CD4-positive, alpha-beta T cell treated with Interleukin-17A for 4 hours (primary cell): ENCODE measurements around the gene KIAA2012.
"Not testable (repeated sequence)": the region's sequence is repeated elsewhere in the genome, so short reads cannot be mapped to it uniquely, and the experiment has no call there.

ENCODE experiments used
- DNase-seq: peaks from one replicate; pipeline ENCODE4 v3.0.0-alpha.2; 2020; ENCODE audit warnings: mixed read lengths

Gene KIAA2012

GRCh38 chr2:202201220-202202160, 128.4 kb downstream of the KIAA2012 start:
- no peak for DNase-seq

GRCh38 chr2:202203348-202203747, 130.3 kb downstream of the KIAA2012 start:
- no peak for DNase-seq

DNA sequence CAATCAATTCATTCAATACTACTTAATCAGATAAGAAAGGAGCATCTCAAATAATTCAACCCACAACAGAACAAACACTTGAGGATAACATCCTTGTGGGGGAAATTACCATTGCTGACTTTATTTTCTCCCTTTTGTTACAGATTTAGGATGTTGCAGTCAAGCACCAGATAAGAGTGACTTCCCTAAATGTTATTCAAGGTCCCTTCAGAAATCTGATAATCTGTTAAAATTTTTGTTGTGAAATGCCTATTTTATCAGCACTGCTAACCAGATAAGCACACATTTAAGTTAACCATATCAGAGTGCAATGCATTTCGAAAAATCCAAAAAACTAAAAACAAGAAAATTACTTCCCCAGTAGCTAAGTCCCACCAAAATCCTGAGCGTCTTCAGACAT, 131.8 kb downstream of the KIAA2012 start:
- no peak for DNase-seq

DNA sequence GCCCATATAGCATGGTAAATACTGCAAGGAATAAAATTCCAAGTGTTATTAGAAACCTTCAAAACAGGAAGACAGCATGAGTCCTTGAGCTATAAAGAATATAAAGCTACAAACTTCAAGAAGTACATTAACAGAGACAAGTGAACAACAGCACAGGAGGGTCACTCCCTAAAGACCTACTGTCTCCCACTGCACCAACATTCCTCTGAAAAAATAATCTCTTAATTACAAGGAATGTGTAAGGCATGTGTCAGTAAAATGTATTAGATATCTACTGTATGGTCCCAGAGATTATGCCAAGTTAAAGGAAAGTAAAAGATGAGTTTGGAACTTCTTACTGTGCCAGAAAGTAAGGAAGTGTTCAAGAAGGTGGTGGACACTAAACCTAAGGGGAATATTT, 135.5 kb downstream of the KIAA2012 start:
- no peak for DNase-seq

- no peak for DNase-seq
These were observed 142.1 kb downstream of the KIAA2012 start for GRCh38 chr2:202215179-202215578.

- DNase-seq = no peak
These were observed 148.8 kb downstream of the KIAA2012 start for GRCh38 chr2:202221873-202222272.

- DNase-seq = peak; percentile 2
These were observed 164.8 kb downstream of the KIAA2012 start for GRCh38 chr2:202237787-202238233.

DNA sequence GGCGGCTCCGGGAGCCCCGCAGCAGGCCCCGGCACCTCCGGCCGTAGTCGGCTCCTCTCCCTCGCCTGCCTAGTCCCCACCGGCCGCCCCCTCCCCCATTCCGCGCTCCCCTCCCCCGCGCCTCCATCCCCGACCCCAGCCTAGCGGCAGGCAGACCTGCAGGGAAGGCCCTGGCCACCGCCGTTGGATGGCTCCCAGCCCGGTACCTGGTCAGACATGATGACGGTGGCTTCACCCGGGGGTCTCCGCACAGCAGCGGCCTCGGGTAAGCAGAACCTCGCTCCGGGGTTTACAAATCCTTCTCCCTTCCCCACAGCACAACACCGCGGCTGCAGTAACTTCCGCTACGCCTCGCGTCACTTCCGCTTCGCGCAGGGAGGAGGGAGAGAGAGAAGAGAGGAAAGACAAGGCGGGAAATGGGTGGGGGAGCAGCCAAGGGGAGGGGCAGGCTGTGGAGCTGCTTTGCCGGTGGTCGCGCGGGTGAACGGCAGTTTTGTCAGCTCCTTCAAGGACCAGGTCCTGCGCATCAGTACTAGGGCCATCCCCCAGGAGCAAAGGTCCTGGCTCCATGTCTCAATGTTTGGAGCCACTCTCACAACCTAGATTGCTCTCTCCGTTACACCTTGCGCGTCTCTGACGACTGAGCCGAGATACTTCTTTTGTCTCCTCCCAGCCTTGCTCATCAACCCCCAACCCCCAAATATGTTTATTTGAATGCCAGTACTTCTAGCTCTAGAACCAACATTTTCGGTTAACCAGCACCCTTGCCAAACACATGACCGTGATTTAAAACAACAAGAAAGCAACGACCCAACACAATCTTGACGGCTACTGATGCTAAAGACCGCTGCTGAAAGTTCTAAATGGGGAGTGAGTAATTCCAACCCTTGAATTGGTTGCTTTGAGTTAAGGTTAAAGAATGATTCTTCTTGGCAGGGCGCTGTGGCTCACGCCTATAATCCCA, 165.5 kb downstream of the KIAA2012 start, which contains the start of gene SUMO1:
TSS of gene SUMO1 (minus strand) at position 364 of the 964 bp plus-strand sequence. CDS start at position 218, 146 bp downstream.
- DNase-seq = peak; percentile 91

DNA sequence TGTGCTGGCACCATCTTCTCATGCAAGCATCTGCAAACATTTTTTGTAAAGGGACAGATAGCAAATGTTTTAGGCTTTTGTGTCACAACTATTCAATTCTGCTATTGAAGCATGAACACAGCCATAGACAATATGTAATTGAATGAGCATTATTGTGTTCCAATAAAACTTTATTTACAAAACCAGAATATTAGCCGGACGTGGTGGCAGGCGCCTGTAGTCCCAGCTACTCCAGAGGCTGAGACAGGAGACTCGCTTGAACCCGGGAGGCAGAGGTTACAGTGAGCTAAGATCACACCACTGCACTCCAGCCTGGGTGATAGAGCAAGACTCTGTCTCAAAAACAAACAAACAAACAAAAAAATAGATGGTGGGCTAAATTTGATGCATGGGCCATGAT, 174.7 kb downstream of the KIAA2012 start:
- DNase-seq = not testable (repeated sequence)

DNA sequence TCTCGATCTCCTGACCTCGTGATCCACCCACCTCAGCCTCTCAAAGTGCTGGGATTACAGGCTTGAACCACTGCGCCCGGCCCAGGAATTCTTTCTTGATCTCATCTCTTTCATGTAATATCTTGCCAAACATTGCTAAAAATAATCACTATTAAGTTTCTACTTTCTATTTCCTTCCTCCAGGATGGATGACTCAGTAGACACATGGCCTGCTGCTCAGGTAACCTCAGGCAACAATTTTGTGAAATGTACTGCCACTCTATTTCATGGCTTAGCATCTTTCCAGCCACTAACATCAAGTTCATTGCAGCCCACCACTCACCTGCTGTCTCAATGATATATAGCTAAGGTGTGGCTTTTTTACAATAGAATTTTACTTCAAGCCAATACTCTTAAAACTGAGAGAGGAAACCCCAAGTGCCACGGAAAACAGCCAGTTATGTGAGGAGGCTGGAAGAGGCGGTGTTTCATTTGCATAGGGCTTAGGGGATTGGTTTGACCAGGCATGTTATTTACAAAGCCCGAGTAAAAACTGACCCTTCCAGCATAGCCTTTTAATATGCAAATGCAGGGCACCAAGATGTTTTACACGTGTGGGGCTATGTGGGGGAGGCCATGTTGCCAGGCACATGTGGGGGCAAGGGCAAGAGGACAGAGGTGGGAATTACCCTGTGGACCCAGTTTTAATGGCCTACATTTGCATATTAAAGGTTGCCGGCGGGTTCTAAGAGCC, 176.6 kb downstream of the KIAA2012 start:
- DNase-seq = no peak

DNA sequence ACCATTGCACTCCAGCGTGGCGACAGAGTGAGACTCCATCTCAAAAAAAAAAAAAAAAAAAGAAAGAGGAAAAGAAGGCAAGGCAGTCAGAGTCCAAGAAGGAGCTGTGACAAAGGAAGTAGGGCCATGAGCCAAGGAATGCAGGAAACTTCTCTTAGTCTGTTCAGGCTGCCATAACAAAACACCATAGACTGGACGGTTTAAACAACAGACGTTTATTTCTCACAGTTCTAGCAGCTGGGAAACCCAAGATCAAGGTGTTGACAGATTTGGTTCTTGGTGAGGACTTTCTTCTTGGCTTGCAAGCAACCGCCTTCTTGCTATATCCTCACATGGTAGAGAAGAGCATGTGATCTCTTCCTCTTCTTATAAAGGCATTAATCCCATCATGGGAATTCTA, 178.4 kb downstream of the KIAA2012 start:
- no peak for DNase-seq
